Loucy (cell line): Measurements from ENCODE around the gene GNB1L.

ENCODE experiments used
- H2AFZ ChIP-seq: fragments of 200-600 bp; sonication (generic); 2 replicates; pipeline ENCODE4 v1.6.0; 2016; ENCODE audit warnings: antibody characterized with exemption, mild to moderate bottlenecking, low read length, moderate library complexity
- H3F3A ChIP-seq: fragments of 200-600 bp; 2 replicates; pipeline ENCODE4 v1.6.0; 2016; ENCODE audit warnings: antibody characterized with exemption, low read depth, mild to moderate bottlenecking
- H3K27me3 ChIP-seq: fragments of 200-600 bp; sonication (generic); 2 replicates; pipeline ENCODE4 v1.6.1; 2014; ENCODE audit warnings: low read length, mild to moderate bottlenecking; ENCODE audit not compliant: insufficient read depth, poor library complexity, severe bottlenecking
- H3K36me3 ChIP-seq: fragments of 200-600 bp; sonication (generic); 2 replicates; pipeline ENCODE4 v1.6.1; 2016; ENCODE audit warnings: low read length; ENCODE audit not compliant: insufficient read depth
- H3K4me1 ChIP-seq: fragments of 200-600 bp; sonication (generic); 2 replicates; pipeline ENCODE4 v1.5.1; 2014; ENCODE audit warnings: low read length, mild to moderate bottlenecking; ENCODE audit not compliant: insufficient read depth, poor library complexity, severe bottlenecking
- H3K4me2 ChIP-seq: fragments of 200-600 bp; sonication (generic); 2 replicates; pipeline ENCODE4 v1.6.0; 2014; ENCODE audit warnings: antibody characterized with exemption, low read length, low read depth, mild to moderate bottlenecking; ENCODE audit not compliant: poor library complexity, severe bottlenecking
- H3K4me3 ChIP-seq: fragments of 200-600 bp; sonication (generic); 2 replicates; pipeline ENCODE4 v1.5.1; 2014; ENCODE audit warnings: low read length, mild to moderate bottlenecking, mixed read lengths; ENCODE audit not compliant: poor library complexity, severe bottlenecking
- H3K79me2 ChIP-seq: fragments of 200-600 bp; sonication (generic); 2 replicates; pipeline ENCODE4 v1.6.1; 2014; ENCODE audit warnings: low read length; ENCODE audit not compliant: insufficient read depth
- H3K9ac ChIP-seq: fragments of 200-600 bp; sonication (generic); 2 replicates; pipeline ENCODE4 v1.6.0; 2014; ENCODE audit warnings: mild to moderate bottlenecking, low read depth, low read length, moderate library complexity; ENCODE audit not compliant: poor library complexity, severe bottlenecking
- H3K9me2 ChIP-seq: fragments of 200-600 bp; sonication (generic); replicated peaks from 2 replicates; pipeline ENCODE4 v1.6.1; 2016; ENCODE audit warnings: low read depth, low read length, mixed read lengths
- H3K9me3 ChIP-seq: fragments of 200-600 bp; sonication (generic); 2 replicates; pipeline ENCODE4 v1.6.1; 2014; ENCODE audit warnings: mild to moderate bottlenecking, antibody characterized with exemption, low read length, low read depth; ENCODE audit not compliant: insufficient read depth
- H4K20me1 ChIP-seq: fragments of 200-600 bp; sonication (generic); 2 replicates; pipeline ENCODE4 v1.6.0; 2014; ENCODE audit warnings: antibody characterized with exemption, low read length, mild to moderate bottlenecking; ENCODE audit not compliant: insufficient read depth, poor library complexity, severe bottlenecking
- CTCF ChIP-seq: fragments of 200-600 bp; sonication (generic); conservative IDR thresholded peaks from 2 replicates; pipeline ENCODE4 v1.5.1; 2014; ENCODE audit warnings: mild to moderate bottlenecking, antibody characterized with exemption, low read length
- EZH2phosphoT487 ChIP-seq: fragments of 200-600 bp; IDR thresholded peaks from 2 replicates; pipeline ENCODE4 v1.6.1; 2018; ENCODE audit warnings: antibody characterized with exemption, mild to moderate bottlenecking, moderate library complexity, borderline replicate concordance

Gene GNB1L

GRCh38 chr22:19891317-19892256, 36.9 kb upstream of the GNB1L start:
- Histone ChIP-seq H3F3A (peaks cover 21% of the 10 kb centered on the region), H3K27me3 (no peaks in the 10 kb centered on the region), H3K9me3 (no peaks in the 10 kb centered on the region), H3K4me2 (peak overlapping the region; percentile 92), H3K9me2 (no peaks in the 10 kb centered on the region), H3K9ac (peak overlapping the region; percentile 90), H3K36me3 (no peaks in the 10 kb centered on the region), H4K20me1 (no peaks in the 10 kb centered on the region), H3K4me3 (peak overlapping the region; percentile 66), H3K79me2 (peaks cover 18% of the 10 kb centered on the region; the same call in 1 of the 2 replicates), H3K4me1 (peaks cover 77% of the 10 kb centered on the region), H2AFZ (no peak overlapping the region)
- peak; percentile 48 for TF ChIP-seq CTCF
- no peak for TF ChIP-seq EZH2phosphoT487

DNA sequence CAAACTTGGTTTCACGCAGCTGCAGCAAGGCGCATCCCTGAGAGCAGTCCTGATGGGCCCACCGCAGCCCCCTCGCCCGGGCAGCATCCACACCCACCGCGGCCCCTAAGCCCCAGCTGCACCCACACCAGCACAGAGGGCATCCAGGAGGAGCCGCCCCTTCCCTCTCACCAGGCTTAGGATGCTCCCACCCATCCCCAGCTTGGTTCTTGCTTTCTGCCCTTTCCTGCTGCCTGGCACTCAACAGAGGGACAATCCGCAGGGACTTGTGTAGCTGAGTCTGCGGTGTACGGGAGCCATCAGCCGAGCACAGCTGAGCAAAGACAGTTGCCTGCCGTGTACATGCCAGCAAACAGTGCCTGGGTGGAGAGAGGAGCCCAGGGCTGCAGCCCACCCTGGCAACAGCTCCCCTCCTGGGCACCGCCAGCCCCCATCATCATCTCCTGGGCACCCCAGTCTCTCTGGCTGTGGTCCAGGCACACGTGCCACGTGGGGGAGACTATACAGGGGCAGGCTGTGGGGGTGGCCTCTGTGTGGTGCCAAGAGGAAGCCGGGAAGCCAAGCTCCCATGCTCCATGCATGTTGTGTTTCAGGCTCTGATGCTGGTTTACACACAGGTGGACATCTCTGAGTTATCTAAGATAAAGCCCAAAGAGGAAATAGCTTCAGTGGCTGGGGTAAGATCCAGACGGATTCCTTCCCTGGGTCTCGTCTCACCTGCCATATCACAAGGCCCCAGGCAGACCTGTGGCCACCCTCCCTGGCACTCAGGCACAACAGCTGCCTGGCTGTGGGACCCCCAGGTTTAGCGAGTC, 36.0 kb upstream of the GNB1L start:
- Histone ChIP-seq H3K79me2 (peaks cover 18% of the 10 kb centered on the region; the same call in 1 of the 2 replicates), H4K20me1 (no peaks in the 10 kb centered on the region), H3F3A (peaks cover 21% of the 10 kb centered on the region), H3K4me2 (peak overlapping the region; percentile 92), H3K9me2 (no peaks in the 10 kb centered on the region), H3K4me1 (peaks cover 80% of the 10 kb centered on the region), H2AFZ (no peak overlapping the region), H3K4me3 (peak overlapping the region; percentile 66), H3K9me3 (no peaks in the 10 kb centered on the region), H3K9ac (peak overlapping the region; percentile 90), H3K27me3 (no peaks in the 10 kb centered on the region), H3K36me3 (no peaks in the 10 kb centered on the region)
- no peak for TF ChIP-seq EZH2phosphoT487
- TF ChIP-seq CTCF = no peak

DNA sequence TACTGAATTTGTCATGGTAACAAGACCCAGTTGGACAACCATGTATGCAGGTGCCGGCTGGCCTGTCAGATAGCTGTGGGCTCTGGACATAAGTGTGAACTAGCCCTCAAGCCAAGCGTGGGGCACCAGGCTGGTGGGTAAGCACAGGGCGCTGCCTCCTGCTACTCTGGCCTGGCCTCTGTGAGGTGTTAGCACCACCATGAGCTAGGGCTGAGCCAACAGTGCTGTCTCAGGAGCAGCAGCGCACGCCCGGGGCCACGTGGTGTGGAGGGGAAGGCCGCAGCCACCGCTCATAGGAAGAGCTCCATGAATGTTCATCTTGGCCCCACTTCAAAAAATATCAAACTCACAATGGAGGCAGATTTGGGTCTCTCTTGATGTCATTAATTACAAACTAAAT, 35.3 kb upstream of the GNB1L start:
- peak overlapping the region; percentile 90 for H3K9ac ChIP-seq
- H2AFZ ChIP-seq = no peak overlapping the region
- TF ChIP-seq EZH2phosphoT487 = no peak
- no peak for TF ChIP-seq CTCF
- H3F3A ChIP-seq = peaks cover 21% of the 10 kb centered on the region
- no peaks in the 10 kb centered on the region for H3K9me2 ChIP-seq
- H3K36me3 ChIP-seq = no peaks in the 10 kb centered on the region
- no peaks in the 10 kb centered on the region for H4K20me1 ChIP-seq
- peaks cover 80% of the 10 kb centered on the region for H3K4me1 ChIP-seq
- H3K4me2 ChIP-seq = peak overlapping the region; percentile 92
- H3K4me3 ChIP-seq = no peak overlapping the region
- no peaks in the 10 kb centered on the region for H3K27me3 ChIP-seq
- H3K9me3 ChIP-seq = no peaks in the 10 kb centered on the region
- H3K79me2 ChIP-seq = peaks cover 13% of the 10 kb centered on the region; the same call in 1 of the 2 replicates
